Astrocyte of the cerebellum (primary cell): ENCODE data around the gene GAL3ST1.

Experiments
- DNase-seq: peaks from one replicate; pipeline ENCODE4 v3.0.0-alpha.2; 2011; ENCODE audit warnings: low read depth
- H3K4me3 ChIP-seq: 2 replicates; pipeline ENCODE4 v1.5.1; 2011; ENCODE audit warnings: mild to moderate bottlenecking, low read depth, low read length, moderate library complexity
- in situ Hi-C: cut with HindIII; loops from 2 replicates; pipeline ENCODE4 v1.10.0; 2017; ENCODE audit warnings: low sequenced_read_pairs
- TF ChIP-seq, protein P1 (sequence below): IDR thresholded peaks from 2 replicates; pipeline ENCODE4 v1.5.1; 2012; ENCODE audit warnings: low read length, low read depth, moderate library complexity, mild to moderate bottlenecking; ENCODE audit errors: missing control alignments

Gene GAL3ST1

DNA sequence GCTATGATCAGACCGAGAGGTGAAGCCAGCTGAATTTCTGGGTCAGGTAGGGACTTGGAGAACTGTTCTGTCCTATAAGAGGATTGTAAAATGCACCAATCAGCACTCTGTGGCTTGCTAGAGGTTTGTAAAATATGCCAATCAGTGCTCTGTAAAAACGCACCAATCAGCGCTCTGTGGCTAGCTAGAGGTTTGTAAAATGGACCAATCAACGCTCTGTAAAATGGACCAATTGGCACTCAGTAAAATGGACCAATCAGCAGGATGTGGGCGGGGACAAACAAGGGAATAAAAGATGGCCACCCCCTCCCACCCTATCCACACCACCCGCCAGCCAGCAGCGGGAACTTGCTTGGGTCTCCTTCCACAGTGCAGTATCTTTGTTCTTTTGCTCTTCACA lies 62.6 kb downstream of the GAL3ST1 start:
- TF ChIP-seq, protein P1, sequence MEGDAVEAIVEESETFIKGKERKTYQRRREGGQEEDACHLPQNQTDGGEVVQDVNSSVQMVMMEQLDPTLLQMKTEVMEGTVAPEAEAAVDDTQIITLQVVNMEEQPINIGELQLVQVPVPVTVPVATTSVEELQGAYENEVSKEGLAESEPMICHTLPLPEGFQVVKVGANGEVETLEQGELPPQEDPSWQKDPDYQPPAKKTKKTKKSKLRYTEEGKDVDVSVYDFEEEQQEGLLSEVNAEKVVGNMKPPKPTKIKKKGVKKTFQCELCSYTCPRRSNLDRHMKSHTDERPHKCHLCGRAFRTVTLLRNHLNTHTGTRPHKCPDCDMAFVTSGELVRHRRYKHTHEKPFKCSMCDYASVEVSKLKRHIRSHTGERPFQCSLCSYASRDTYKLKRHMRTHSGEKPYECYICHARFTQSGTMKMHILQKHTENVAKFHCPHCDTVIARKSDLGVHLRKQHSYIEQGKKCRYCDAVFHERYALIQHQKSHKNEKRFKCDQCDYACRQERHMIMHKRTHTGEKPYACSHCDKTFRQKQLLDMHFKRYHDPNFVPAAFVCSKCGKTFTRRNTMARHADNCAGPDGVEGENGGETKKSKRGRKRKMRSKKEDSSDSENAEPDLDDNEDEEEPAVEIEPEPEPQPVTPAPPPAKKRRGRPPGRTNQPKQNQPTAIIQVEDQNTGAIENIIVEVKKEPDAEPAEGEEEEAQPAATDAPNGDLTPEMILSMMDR: no peak
- H3K4me3 ChIP-seq: no peak overlapping the region
- DNase-seq: no peak
- in situ Hi-C loops: no loop called here

DNA sequence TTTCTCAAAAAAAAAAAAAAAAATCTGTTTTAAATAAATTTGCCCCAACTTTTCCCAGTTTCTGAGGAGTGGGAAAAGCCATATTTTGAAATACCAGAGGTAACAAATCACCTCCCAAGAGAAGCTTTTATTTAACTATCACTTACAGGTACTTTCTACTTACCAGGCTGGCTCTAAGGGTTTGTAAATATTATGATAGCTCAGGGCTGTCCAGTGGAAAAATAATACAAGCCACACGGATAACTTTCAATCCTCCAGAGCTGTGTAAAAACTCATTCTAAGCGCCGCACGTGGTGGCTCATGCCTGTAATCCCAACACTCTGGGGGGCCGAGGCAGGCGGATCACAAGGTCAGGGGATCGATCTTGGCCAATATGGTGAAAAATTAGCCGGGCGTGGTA lies 63.4 kb downstream of the GAL3ST1 start:
- TF ChIP-seq, protein P1: no peak
- DNase-seq: no peak
- no peak overlapping the region for H3K4me3 ChIP-seq
- in situ Hi-C loops: no loop called here

DNA sequence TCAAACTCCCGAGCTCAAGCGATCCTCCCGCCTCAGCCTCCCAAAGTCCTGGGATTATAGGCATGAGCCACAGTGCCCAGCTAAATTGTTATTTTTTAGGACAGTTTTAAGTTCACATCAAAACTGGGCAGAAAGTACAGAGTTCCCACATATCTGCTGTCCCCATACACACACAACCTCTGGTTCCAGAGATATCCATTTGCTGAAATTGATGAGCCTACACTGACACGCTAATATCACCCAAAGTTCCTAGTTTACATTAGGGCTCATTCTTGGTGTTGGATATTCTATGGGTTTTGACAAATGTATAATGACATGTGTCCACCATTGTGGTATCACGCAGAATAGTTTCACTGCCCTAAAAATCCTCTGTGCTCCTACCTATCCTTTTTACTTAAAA lies 66.2 kb downstream of the GAL3ST1 start:
- TF ChIP-seq, protein P1: no peak
- no peak for DNase-seq
- H3K4me3 ChIP-seq: no peak overlapping the region
- in situ Hi-C loops: no loop called here

DNA sequence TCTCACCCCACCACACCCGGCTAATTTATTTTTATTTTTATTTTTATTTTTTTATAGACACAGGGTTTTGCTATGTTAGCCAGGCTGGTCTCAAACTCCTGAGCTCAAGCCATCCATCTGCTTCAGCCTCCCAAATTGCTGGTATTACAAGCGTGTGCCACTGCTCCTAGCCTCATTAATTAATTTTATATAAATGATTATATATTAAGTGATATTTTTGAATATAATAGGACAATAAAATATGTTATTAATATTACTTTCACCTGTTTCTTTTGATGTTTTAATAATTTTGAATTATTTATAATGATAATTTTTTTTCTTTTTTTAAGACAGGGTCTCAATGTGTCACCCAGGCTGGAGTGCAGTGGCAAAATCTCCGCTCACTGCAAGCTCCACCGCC lies 66.8 kb downstream of the GAL3ST1 start:
- TF ChIP-seq, protein P1: no peak
- H3K4me3 ChIP-seq: no peak overlapping the region
- in situ Hi-C loops: no loop called here
- DNase-seq: no peak

DNA sequence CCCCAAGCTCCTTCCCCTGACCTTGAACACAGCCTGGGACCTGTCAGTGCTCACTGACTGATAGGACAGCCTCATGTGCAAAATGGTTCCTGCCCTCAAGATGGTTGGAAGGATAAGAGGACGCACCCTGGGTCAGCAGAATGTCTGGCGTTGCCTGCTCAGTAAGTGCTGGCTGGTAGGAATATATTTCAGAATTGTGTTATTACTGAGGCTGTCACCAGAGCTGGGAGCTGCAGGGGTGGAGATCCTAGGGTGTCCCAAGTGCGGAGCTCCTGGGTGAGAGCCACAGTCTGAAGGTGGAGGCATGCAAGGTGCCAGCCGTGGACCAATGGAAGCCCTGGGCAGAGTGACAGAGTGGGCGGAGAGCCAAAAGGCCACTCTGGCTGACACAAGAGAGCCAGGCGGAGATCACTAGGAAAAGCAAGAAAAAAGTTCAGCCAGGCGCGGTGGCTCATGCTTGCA lies 67.9 kb downstream of the GAL3ST1 start:
- TF ChIP-seq, protein P1: no peak
- H3K4me3 ChIP-seq: no peak overlapping the region
- in situ Hi-C loops: no loop called here
- DNase-seq: no peak
